ENCODE measurements around the gene PCSK2. TPM values are rescaled to one million over a fixed set of nuclear protein-coding genes. Genes with fewer than 3 reads are reported as not detected.
A peak's percentile ranks its signal among the peaks of the same experiment; 100 is the strongest.

PCSK2 gene
- total RNA-seq (2021), result 238 and 245 TPM in 2 replicates
- Bru-seq, nascent RNA, result percentile 96 among the genes with signal in this experiment
- percentile 92 among the genes with signal in this experiment for BruChase-seq, experiment 1, labeled RNA remaining after a 2-hour chase
- percentile 85 among the genes with signal in this experiment for BruChase-seq, experiment 2, labeled RNA remaining after a 6-hour chase
- long read RNA-seq, full-length matches to known transcripts, result 233 of 360 reads
- long read RNA-seq, partial matches to known transcripts, result 65 of 360 reads
- long read RNA-seq, other reads (novel, unspliced or antisense), result 62 of 360 reads

GRCh38 chr20:17226410-17227218 lies at the start of gene PCSK2:
Gene PCSK2 (plus strand): TSS chr20:17227040. CDS start chr20:17227306, 266 bp downstream.
- Histone ChIP-seq H3K4me3 (ENCODE audit: low read depth, low read length, poor library complexity, severe bottlenecking) (peak within 1 kb of the TSS; percentile 78), H3K27ac (ENCODE audit: low read depth, low read length, poor library complexity, severe bottlenecking) (peak within 1 kb of the TSS; percentile 89), H3K4me1 (ENCODE audit: insufficient read depth, low read length, poor library complexity, severe bottlenecking) (peaks cover 34% of the 10 kb centered on the region), H3K27me3 (replicated peaks; ENCODE audit: insufficient read depth, low read depth, low read length, poor library complexity) (no peaks in the 10 kb centered on the region), H3K9me3 (ENCODE audit: low read depth, low read length, poor library complexity, severe bottlenecking) (no peaks in the 10 kb centered on the region), H3K36me3 (ENCODE audit: insufficient read depth, low read length, poor library complexity, severe bottlenecking) (peaks cover 15% of the 10 kb centered on the region)
- TF ChIP-seq CTCF (conservative IDR thresholded peaks at IDR 0.05; ENCODE audit: low read depth, low read length) (no peak), EZH2 (IDR thresholded peaks at IDR 0.05; ENCODE audit: borderline replicate concordance, low read depth, low read length, poor library complexity, severe bottlenecking) (no peak)
- no TSS peak for BruUV-seq (replicated peaks)
- intact Hi-C loops (cut with micrococcal nuclease; ENCODE audit: unreplicated experiment), result no loop called here
- DNase-seq (ENCODE audit: low spot score), result peak; percentile 98
- POLR2A ChIA-PET (ENCODE audit: low non-redundant PET), result interaction anchor here (0.6 kb wide), 2 partner anchors 135 to 735 kb away, joined by 5 to 9 read pairs; no protein-coding TSS in a partner anchor
- CTCF ChIA-PET, result interaction anchor here (0.6 to 0.7 kb wide), 2 partner anchors 138 to 239 kb away, joined by 3 to 6 read pairs; no protein-coding TSS in a partner anchor

GRCh38 chr20:17177341-17177740 lies 49.5 kb upstream of the PCSK2 start:
- no peak for DNase-seq (ENCODE audit: low spot score)
- H3K36me3 ChIP-seq (ENCODE audit: insufficient read depth, low read length, poor library complexity, severe bottlenecking), result no peaks in the 10 kb centered on the region
- H3K4me1 ChIP-seq (ENCODE audit: insufficient read depth, low read length, poor library complexity, severe bottlenecking), result peaks cover 27% of the 10 kb centered on the region
- no peak overlapping the region for H3K4me3 ChIP-seq (ENCODE audit: low read depth, low read length, poor library complexity, severe bottlenecking)
- H3K27ac ChIP-seq (ENCODE audit: low read depth, low read length, poor library complexity, severe bottlenecking), result no peak overlapping the region
- TF ChIP-seq CTCF (conservative IDR thresholded peaks at IDR 0.05; ENCODE audit: low read depth, low read length), result no peak
- TF ChIP-seq EZH2 (IDR thresholded peaks at IDR 0.05; ENCODE audit: borderline replicate concordance, low read depth, low read length, poor library complexity, severe bottlenecking), result no peak
- no peaks in the 10 kb centered on the region for H3K9me3 ChIP-seq (ENCODE audit: low read depth, low read length, poor library complexity, severe bottlenecking)
- intact Hi-C loops (cut with micrococcal nuclease; ENCODE audit: unreplicated experiment), result no loop called here
- no TSS peak for BruUV-seq (replicated peaks)
- ChIA-PET CTCF (no interaction called here), POLR2A (ENCODE audit: low non-redundant PET) (no interaction called here)
- H3K27me3 ChIP-seq (replicated peaks; ENCODE audit: insufficient read depth, low read depth, low read length, poor library complexity), result no peaks in the 10 kb centered on the region

- no peak for TF ChIP-seq EZH2 (IDR thresholded peaks at IDR 0.05; ENCODE audit: borderline replicate concordance, low read depth, low read length, poor library complexity, severe bottlenecking)
- no peak for TF ChIP-seq CTCF (conservative IDR thresholded peaks at IDR 0.05; ENCODE audit: low read depth, low read length)
- POLR2A ChIA-PET (ENCODE audit: low non-redundant PET), result no interaction called here
- CTCF ChIA-PET, result no interaction called here
- Histone ChIP-seq H3K27ac (ENCODE audit: low read depth, low read length, poor library complexity, severe bottlenecking) (no peak overlapping the region), H3K9me3 (ENCODE audit: low read depth, low read length, poor library complexity, severe bottlenecking) (peaks cover 3% of the 10 kb centered on the region), H3K36me3 (ENCODE audit: insufficient read depth, low read length, poor library complexity, severe bottlenecking) (no peaks in the 10 kb centered on the region), H3K4me3 (ENCODE audit: low read depth, low read length, poor library complexity, severe bottlenecking) (no peak overlapping the region), H3K4me1 (ENCODE audit: insufficient read depth, low read length, poor library complexity, severe bottlenecking) (peaks cover 3% of the 10 kb centered on the region), H3K27me3 (replicated peaks; ENCODE audit: insufficient read depth, low read depth, low read length, poor library complexity) (no peaks in the 10 kb centered on the region)
- DNase-seq (ENCODE audit: low spot score), result no peak
- intact Hi-C loops (cut with micrococcal nuclease; ENCODE audit: unreplicated experiment), result no loop called here
- no TSS peak for BruUV-seq (replicated peaks)
Observed at GRCh38 chr20:17179840-17180239, 47.0 kb upstream of the PCSK2 start.

Data from A673 (cell line).